ENCODE results near the gene KRTAP10-4. TPM values are rescaled to one million over a fixed set of nuclear protein-coding genes. Genes with fewer than 3 reads are reported as not detected.
"Not testable (repeated sequence)": the region's sequence is repeated elsewhere in the genome, so short reads cannot be mapped to it uniquely, and the experiment has no call there.

Gene KRTAP10-4
- total RNA-seq, 1 donor from 2014 or later, result not detected

DNA sequence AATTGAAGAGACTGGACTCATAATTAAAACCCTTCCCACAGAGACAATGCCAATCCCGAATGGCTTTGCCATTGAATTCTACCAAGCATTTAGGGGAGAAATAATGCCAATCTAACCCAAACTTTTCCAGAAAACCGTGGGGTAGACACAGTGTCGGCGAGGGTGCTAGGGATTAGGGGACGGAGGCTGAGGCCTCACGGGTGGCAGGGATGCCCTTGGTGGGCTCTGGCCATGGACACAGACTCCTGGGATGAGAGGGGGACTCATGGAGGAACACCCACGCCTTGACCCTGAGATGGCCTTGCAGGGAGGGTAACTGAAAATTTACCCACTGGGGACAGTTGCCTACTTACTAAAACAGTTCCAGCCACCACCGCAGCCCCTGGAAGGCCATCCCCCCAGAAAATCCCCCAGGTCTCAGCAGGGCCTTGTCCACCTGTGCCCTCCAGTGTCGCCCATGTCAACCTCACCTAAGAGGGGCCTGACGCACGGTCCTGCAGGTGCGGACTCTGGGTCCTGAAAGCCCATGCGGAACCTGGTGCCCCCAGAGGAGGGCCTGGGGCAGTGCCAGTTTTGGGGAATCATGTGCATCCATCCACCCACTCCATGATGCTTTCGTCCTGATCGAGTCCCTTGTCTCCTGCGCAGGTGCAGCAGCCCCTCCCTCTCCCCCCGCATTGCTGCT, 5.0 kb downstream of the KRTAP10-4 start:
- intact Hi-C loops (cut with micrococcal nuclease), result no loop called here

DNA sequence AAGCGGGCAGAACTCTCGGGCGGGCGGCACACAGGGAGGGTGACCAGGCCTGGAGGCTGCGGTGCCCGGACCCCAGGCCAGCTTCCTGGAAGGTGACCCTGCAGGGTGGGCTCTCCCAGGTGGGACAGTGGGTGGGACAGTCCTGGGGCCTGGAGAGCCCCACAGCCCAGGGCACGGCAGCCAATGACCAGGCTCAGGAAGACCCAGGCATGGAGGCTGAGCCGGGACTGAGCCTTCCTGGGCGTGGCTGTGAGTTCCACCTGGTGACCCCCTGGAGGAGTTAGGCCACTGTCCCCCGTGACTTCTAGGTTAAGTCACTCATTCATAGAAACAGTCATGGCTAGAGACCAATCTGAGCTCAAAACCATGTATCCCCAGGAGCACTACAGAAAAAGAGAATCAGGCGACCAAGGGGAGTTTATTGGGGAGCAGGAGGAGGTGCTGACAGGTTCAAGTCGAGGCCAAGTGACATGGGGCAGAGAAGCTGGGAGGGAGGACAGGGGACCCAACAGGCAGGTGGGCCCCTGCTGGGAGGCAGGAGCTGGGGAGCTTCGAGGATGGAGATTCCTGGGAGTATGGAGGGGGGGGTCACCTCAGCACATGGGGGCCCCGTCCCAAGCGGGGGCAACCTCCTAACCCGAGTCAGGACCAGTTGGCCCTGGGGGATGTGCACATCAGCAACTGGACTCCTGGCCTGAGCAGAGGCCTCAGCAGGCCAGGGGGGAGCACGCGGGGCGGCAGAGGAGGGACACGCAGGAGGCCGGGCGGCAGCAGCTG, 5.7 kb downstream of the KRTAP10-4 start:
- intact Hi-C loops (cut with micrococcal nuclease), result no loop called here

DNA sequence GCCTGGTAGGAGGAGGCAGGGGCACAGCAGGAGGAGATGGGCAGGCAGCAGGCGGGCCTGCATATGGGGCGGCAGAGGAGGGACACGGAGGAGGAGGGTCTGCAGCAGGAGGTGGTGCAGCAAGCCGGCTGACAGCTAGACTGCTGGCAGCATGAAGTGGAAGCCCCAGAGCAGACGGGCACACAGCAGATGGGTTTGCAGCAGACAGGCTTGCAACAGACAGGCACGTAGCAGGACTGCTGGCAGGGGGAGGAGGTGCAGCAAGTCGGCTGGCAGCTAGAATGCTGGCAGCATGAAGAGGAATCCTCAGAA, 6.3 kb downstream of the KRTAP10-4 start:
- intact Hi-C loops (cut with micrococcal nuclease), result no loop called here

DNA sequence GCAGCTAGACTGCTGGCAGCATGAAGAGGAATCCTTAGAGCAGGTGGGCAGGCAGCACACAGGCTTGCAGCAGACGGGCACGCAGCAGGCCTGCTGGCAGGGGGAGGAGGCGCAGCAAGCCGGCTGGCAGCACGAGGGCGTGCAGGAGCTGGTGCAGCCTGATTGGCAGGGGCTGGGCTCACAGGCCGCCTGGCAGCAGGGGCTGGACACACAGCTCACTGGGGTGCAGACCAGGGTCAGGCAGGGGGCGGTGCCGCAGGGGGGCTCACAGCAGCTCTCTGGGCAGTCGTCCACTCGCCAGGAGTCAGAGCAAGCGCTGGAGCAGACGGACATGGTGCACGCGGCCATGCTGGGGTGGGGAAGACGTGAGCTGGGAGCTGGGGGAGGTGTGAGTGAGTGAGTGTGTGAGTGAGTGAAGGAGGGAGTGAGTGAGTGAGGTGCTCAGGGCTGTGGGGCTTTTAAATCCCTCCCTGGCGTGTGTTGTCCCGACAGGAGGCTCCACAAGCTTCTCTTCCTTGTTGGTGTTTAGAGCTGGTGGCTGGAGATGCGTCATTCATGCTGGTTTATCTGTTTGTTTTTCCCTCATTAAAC, 6.8 kb downstream of the KRTAP10-4 start, which contains the start of gene KRTAP10-5:
Gene KRTAP10-5 (minus strand): TSS at position 374 of the 591 bp plus-strand sequence. CDS start 26 bp downstream, at position 348.
- intact Hi-C loops (cut with micrococcal nuclease), result not testable (repeated sequence)

DNA sequence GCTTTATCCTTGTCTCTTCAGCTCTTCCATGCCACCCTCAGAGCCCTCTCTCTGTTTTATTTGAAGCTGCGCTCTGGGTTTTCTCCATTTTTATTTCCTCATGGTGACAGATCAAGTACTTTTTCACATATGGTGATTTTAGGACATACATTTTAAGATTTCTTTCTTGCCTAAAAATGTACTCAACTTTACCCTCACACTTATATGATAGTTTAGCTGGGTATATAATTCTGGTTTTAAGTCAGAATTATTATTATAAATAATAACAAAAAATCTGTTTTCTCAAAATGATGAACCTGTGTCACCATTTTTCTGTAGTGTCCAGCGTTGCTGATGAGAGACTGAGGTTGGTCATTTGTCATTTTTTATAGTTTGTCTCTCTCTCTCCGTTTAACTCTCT, 7.6 kb downstream of the KRTAP10-4 start:
- intact Hi-C loops (cut with micrococcal nuclease), result no loop called here

DNA sequence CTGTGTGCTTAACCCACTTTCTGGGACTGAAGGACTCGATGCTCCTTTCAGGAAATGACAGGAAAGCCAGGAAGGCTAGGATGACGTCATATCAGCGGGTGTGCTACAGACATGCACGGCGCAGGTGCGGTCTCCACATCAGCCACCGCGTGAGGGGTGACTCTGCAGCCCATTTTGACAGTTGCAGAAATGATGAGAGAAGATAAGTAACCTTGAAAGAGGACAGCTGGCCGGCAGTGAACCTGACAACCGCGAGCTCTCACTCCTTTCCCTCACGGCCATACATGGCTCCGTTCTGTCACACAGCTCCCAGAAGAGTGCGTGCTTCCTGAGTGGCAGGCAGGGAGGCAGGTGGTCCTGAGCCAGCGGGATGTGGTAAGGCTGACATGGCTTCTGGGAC, 8.5 kb downstream of the KRTAP10-4 start:
- intact Hi-C loops (cut with micrococcal nuclease), result no loop called here

DNA sequence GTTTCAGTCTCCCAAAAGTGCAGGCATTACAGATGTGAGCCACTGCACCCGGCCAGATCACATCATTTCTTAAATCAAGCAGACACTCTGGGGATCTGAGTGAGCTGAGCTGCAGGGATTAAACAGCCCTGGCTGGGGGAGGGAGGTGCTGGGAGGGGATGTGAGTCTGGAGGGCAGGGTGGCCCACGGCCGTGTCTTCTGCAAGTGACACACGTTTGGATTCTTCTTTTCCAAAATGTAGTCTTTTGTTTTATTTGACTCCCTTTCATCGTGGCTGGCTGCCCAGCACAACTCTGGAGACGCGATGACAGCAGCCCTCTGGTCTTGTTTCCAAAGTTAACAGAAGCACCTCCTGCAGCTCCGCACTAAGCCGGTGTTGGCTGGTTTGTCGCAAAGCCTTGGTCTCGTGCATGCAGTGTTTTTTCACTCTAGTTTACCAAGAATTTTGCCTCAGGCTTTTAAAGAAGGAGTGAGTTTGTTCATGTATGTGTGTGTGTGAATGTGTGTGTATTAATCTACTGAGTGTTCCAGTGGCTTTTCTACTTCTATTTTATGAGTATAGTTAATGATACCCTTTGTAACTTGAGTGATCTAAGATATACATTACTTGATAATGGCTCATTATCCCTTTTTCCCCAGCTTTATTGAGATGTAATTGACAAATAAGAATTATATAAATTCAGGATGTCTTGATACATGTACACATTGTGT, 9.7 kb downstream of the KRTAP10-4 start:
- intact Hi-C loops (cut with micrococcal nuclease), result no loop called here

DNA sequence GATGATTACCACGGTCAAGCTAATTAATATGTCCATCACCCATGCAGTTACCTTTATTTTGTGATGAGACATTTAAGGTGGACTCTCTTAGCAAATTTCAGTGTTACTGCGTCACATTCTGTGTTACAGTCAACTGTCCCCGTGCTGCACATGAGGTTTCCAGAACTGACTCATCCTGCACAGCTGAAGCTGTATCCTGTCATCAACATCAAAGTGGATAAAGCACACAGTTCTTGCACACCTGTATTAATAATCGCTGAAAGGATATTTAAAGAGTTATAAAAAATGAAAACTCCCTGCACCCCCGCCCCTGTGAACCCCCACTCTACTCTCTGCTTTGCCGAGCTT, 10.2 kb downstream of the KRTAP10-4 start:
- intact Hi-C loops (cut with micrococcal nuclease), result loop anchor here (1.0 kb wide), 1 partner anchor 36 kb away; no protein-coding TSS in a partner anchor

DNA sequence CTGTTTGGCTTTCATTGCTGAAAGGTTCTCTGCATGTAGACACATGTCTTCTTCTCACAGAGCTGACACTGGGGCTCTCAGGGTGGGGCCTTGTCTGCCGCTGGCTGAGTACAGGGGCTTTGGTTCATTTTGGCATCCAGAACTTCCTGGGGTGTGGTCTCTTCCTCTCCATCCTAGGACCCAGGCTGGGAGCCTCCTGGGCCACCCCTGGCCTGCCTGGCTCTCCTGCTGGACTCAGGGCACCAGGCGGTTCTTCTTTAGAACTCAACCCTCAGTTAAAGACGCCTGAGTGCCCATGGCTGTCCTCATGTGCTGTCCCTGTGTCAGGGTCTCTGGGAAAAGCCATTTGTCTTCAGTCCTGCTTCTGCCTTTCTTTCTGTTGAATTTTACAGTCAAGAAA, 12.4 kb downstream of the KRTAP10-4 start:
- intact Hi-C loops (cut with micrococcal nuclease), result no loop called here

DNA sequence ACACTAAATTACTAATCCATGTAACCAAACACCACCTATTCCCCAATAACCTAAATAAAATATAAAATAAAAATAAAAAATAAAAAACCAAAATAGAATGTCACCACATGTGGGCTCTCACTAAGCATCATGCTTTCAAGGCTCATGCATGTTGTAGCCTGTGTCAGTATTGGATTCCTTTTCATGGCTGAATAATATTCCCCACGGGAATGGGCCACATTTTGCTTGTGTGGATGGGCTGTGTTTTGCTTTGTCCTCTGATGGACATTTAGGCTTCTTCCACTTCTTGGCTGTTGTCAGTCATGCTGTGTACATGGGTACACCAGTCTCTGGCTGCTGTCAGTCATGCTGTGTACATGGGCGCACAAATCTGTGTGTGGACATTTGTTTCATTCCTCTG, 15.6 kb downstream of the KRTAP10-4 start:
- intact Hi-C loops (cut with micrococcal nuclease), result no loop called here

DNA sequence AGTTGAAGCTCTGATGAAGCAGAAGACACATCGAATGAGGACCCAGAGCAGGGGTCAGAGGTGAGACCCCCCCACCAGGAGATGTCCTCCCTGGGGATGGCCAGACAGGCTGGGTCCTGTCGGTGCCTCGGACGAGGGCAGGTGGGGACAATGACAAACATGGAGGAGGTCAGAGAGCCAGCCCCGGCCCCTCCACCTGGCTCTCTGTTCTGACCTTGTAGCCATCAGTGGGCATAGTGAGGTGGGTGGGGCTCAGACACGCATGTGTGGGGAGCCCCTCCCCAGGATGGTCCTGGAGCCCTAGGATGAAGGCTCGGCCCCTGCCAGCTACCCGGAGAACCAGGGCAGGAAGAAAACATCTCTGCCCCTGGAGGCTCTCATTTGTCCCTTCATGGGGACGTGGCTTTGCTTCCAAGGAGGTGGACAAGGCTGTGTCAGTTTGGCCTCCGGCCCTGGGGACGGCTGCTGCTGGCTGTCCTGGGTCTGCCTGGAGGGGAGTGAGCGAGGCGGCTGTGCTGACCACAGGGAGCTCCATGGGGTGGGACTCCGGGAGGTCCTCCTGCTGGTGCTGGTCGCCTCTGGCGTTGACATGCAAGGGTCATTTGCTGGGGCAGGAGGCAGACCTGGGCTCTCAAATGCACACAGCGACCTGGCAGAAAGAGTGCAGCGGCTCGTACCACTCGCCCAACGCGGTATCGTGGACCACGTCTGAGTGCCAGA, 16.2 kb downstream of the KRTAP10-4 start:
- intact Hi-C loops (cut with micrococcal nuclease), result no loop called here

DNA sequence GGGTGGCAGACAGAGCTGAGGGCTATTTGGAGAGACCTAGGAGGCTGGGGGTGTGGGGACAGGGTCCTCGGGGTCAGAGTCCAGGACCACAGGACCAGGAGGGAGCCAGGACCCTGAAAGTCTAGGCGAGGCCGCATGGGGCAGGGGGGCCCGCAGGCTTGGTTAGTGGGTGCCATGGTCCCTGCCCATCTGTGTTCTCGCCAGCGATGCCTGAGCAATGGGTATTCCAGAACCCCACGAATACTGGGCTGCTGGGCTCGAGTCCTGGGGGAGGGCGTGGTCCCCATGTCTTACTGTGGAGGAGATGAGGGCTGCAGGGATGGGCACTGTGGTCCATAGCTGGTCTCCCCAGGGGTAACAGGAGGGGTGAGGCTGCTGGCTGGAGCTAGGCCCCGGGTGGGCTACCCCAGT, 16.8 kb downstream of the KRTAP10-4 start:
- intact Hi-C loops (cut with micrococcal nuclease), result no loop called here

DNA sequence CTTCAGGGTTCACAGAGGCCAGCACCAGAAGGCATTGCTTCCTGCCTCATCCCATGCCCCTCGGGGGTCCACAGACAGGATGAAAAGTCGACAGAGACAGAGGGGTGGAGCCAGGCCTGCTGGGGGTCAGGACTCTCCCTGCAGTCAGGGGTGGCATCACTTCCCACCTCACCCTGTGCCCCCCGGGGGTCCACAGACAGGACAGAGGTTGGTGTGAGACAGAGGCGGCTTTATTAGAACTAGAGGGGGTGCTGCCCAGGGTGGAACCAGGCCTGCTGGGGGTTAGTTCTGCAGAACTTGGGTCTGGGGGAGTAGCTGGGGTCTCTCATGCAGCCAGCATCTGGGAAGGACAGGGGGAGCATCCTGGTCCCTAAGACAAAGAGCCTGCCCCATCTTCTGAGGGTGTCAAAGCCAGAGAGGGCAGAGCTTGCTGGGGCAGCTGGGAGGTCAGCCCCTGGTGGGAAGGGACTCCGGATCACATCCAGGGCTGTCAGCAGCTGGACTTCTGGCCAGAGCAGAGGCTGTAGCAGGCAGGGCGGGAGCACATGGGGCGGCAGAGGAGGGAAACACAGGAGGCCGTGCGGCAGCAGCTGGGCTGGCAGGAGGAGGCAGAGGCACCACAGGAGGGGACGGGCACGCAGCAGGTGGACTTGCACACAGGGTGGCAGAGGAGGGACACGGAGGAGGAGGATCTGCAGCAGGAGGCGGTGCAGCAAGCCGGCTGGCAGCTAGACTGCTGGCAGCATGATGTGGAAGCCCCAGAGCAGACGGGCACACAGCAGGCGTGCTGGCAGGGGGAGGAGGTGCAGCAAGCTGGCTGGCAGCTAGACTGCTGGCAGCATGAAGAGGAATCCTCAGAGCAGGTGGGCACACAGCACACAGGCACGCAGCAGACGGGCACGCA, 17.6 kb downstream of the KRTAP10-4 start:
- intact Hi-C loops (cut with micrococcal nuclease), result not testable (repeated sequence)

DNA sequence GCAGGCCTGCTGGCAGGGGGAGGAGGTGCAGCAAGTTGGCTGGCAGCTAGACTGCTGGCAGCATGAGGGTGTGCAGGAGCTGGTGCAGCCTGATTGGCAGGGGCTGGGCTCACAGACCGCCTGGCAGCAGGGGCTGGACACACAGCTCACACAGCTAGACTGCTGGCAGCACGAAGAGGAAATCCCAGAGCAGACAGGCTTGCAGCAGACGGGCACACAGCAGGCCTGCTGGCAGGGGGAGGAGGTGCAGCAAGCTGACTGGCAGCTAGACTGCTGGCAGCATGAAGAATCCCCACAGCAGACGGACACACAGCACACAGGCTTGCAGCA, 18.2 kb downstream of the KRTAP10-4 start:
- intact Hi-C loops (cut with micrococcal nuclease), result not testable (repeated sequence)

DNA sequence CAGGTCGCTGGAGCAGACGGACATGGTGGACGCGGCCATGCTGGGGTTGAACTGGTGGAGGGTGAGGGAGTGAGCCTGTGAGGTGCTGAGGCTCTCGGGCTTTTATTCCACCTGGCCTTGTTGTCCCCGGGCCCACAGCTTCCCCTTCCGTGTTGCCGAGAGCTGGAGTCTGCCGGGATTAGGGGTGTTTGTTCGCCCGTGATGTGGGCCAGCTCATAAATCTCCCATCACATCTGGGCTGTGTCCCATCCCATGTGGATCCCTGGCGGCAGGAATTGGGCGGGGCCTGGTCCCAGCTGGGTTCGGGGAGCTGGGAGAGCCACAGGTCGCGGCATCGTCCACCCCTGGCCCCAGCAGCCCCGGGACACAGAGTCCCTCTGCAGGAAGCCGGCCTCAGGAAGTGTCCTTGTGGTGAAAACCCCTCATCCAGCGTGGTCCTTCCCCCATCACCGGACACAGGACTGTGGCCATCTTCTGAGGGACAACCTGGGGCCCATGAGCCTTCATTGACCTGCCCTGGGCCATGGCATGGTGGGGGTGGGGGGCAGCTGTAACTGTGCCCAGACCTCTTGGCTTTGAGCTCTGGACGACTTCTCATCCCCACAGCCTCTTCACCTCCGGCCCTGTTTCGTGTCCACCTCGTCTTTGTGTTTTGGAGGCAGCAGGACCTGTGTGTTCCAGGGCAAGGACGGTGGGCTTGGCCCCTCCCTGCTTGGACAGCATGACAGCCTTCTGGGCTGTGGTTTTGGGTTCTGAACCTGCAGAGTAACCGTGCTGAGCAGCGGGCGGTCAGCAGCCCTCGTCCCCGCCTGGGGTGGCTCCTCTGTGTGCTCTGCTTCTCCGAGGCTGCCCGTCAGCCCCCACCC, 19.1 kb downstream of the KRTAP10-4 start, which contains the start of gene KRTAP10-6:
Gene KRTAP10-6 (minus strand): TSS at position 60 of the 866 bp plus-strand sequence. CDS start 21 bp downstream, at position 39.
- intact Hi-C loops (cut with micrococcal nuclease), result no loop called here

DNA sequence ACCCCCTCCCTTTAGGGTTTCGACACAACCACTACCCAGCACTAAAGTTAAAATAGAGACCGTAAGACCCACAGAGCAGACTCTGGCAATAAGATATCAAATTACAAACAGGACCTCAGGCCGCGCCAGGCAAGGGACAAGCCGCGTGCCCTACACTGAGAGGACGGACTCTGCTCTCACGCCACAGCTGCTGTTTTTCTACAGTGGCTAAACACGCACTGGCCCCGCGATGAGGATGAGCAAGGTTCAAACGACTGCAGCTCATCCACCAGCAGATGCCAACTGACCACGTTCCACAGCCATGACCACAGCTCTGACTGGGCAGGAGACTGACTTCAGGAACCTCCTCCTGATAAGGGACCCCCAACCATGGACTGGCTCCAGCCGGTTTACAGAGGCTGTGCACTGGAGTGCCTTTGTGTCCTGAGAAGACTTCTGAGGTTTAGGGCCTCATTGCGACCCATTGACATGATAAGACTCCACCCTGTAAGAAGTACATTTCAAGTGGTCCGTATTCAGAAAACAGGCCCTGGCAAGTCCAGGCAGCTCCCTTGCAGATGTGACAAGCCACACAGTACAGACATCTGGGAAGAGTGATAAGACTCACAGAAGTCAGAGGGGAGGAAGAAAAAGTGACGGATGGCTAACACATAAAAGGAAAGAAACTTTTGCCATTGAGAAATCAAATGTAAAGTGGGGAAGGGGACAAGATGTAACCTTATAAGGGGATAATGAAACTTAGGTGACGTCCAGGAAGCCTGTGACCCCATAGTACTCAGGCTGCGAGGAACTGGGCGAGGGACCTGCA, 20.3 kb downstream of the KRTAP10-4 start:
- intact Hi-C loops (cut with micrococcal nuclease), result no loop called here

DNA sequence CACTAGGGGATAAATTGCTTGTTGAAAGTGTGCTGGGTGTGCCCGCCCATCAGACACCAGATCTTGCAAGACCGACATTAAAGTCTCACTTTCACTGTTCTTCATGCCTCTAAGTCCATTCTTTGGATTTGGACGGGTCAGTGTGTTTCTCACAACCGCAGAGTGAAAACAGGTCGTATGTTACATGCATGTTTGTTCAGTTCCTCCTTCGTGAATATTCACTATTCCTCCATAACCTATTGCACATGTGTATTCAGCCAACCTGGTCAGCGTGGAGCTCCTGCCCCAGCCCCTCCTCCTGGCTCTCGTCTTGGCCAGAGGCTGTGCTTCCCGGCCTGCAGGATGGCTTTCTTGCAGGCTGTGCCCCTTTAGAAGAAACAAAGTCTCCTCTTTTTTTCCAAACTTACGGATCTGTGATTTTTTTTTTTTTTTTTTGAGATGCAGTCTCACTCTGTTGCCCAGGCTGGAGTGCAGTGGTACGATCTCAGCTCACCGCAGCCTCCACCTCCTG, 20.9 kb downstream of the KRTAP10-4 start:
- intact Hi-C loops (cut with micrococcal nuclease), result no loop called here

DNA sequence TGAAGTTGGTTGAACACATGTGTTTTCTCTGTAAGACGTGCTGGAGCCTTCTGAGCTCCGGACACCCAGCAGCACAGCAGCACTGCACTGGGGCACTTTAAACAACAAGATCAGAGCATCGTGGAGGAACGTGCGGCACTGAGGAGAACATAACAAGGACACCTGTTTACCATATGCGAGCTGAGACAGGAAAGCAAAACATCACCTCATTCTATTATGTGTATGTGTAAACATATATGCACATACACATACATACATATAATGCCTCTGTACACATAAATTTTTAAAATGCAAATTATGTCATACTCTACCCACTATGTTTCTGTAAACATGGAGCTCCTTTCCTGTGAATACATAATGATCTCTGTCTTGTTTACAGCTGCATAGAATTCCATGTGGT, 22.0 kb downstream of the KRTAP10-4 start:
- intact Hi-C loops (cut with micrococcal nuclease), result no loop called here
